COLO668 (cell line): ENCODE results near the gene ID1.

Source experiments
- DNase-seq: peaks from one replicate; lab custom pipeline; 2025; ENCODE audit not compliant: unreplicated experiment; lab: John Stamatoyannopoulos, UW

ID1 gene

GRCh38 chr20:31605031-31605901 lies at the start of gene ID1:
Gene ID1, plus strand, starts transcription at chr20:31605289. Its CDS starts 99 bp downstream, at chr20:31605388.
- DNase-seq = peak; percentile 95

- DNase-seq = no peak
Measured at GRCh38 chr20:31559704-31560093, 45.4 kb upstream of the ID1 start.

- DNase-seq = peak; percentile 63
Measured at GRCh38 chr20:31560094-31560745, 44.9 kb upstream of the ID1 start.

GRCh38 chr20:31560746-31561598 lies 44.1 kb upstream of the ID1 start:
- DNase-seq = no peak

- no peak for DNase-seq
Measured at GRCh38 chr20:31562241-31562640, 42.8 kb upstream of the ID1 start.

- DNase-seq = no peak
Measured at GRCh38 chr20:31564284-31564683, 40.8 kb upstream of the ID1 start.

GRCh38 chr20:31565699-31566318 lies 39.3 kb upstream of the ID1 start:
- DNase-seq = peak; percentile 49

- peak; percentile 59 for DNase-seq
Measured at GRCh38 chr20:31566319-31566657, 38.8 kb upstream of the ID1 start.

GRCh38 chr20:31566658-31567379 lies 38.3 kb upstream of the ID1 start:
- peak; percentile 95 for DNase-seq

- DNase-seq = no peak
Measured at GRCh38 chr20:31567380-31567720, 37.7 kb upstream of the ID1 start.

GRCh38 chr20:31568041-31568731 lies 36.9 kb upstream of the ID1 start:
- no peak for DNase-seq

- DNase-seq = no peak
Measured at GRCh38 chr20:31568773-31569162, 36.3 kb upstream of the ID1 start.

- DNase-seq = peak; percentile 31
Measured at GRCh38 chr20:31569163-31570020, 35.7 kb upstream of the ID1 start.

- no peak for DNase-seq
Measured at GRCh38 chr20:31570021-31570463, 35.0 kb upstream of the ID1 start.

- peak; percentile 77 for DNase-seq
Measured at GRCh38 chr20:31570735-31571617, 34.1 kb upstream of the ID1 start.

GRCh38 chr20:31572042-31572700 lies 32.9 kb upstream of the ID1 start:
- DNase-seq = no peak
